GM12878 (cell line): ENCODE results near the gene UBA6. TPM values are rescaled to one million over a fixed set of nuclear protein-coding genes. Genes with fewer than 3 reads are reported as not detected.

Experiments used
- ATAC-seq: fragments of 200-7000 bp; cut with Tn5 transposase; 3 replicates; pipeline ENCODE4 v1.9.1; 2020; ENCODE audit warnings: mild to moderate bottlenecking, moderate library complexity
- BruUV-seq: library from RNA; stranded (reverse); fragments of 400-500 nt; replicated peaks from 2 replicates; lab custom pipeline; 2021; lab: Mats Ljungman, UMichigan
- CTCF ChIA-PET: fragments of 300-600 bp; sonication (Branson Sonifier 250); formaldehyde crosslinking; extraction: SDS; loops from one replicate; lab custom pipeline; 2021; ENCODE audit warnings: inconsistent platforms; lab: Yijun Ruan, JAX
- POLR2A ChIA-PET: fragments of 350-600 bp; formaldehyde crosslinking; extraction: SDS; loops from one replicate; lab custom pipeline; 2021; ENCODE audit warnings: inconsistent platforms; lab: Charles Lee
- RAD21 ChIA-PET: fragments of 300-600 bp; sonication (Branson Sonifier 250); formaldehyde crosslinking; loops from one replicate; lab custom pipeline; 2023; ENCODE audit warnings: antibody characterized with exemption; ENCODE audit not compliant: unreplicated experiment; lab: Charles Lee
- SMC1A ChIA-PET: fragments of 300-600 bp; sonication (Branson Sonifier 250); formaldehyde crosslinking; loops from one replicate; lab custom pipeline; 2023; ENCODE audit not compliant: unreplicated experiment, uncharacterized antibody; lab: Charles Lee
- DNase-seq: peaks from one replicate; pipeline ENCODE4 v3.0.0-alpha.2; 2011; ENCODE audit warnings: low read depth, low spot score
- FAIRE-seq: peaks from 3 replicates; lab custom pipeline; 2011; peaks lifted over from hg19 to GRCh38; lab: Jason Lieb, UNC
- H2AFZ ChIP-seq: 2 replicates; pipeline ENCODE4 v1.6.0; 2011; ENCODE audit warnings: low read depth, low read length, control low read depth; ENCODE audit not compliant: control insufficient read depth
- H3K27ac ChIP-seq: 2 replicates; pipeline ENCODE4 v1.5.1; 2011; ENCODE audit warnings: control low read depth; ENCODE audit not compliant: control insufficient read depth, insufficient read depth
- H3K27me3 ChIP-seq, 2 experiments: replicated peaks in 1 of 2; 2 replicates each; pipeline versions ENCODE4 v1.6.0 to v1.6.1; 2011; ENCODE audit warnings: low read length in 1 of 2; ENCODE audit not compliant: control insufficient read depth in 2 of 2, insufficient read depth in 2 of 2
- H3K36me3 ChIP-seq, 2 experiments: 2 replicates each; pipeline ENCODE4 v1.5.1; 2011; ENCODE audit warnings: low read length in 1 of 2; ENCODE audit not compliant: control insufficient read depth in 2 of 2, insufficient read depth in 2 of 2
- H3K4me1 ChIP-seq: 2 replicates; pipeline ENCODE4 v1.6.1; 2011; ENCODE audit warnings: mild to moderate bottlenecking, low read length, moderate library complexity, mixed read lengths; ENCODE audit not compliant: control insufficient read depth, insufficient read depth
- H3K4me2 ChIP-seq: 2 replicates; pipeline ENCODE4 v1.6.0; 2011; ENCODE audit warnings: control low read depth; ENCODE audit not compliant: control insufficient read depth, insufficient read depth
- H3K4me3 ChIP-seq: fragments of 200-600 bp; sonication (generic); 2 replicates; pipeline ENCODE4 v1.5.1; 2016
- H3K79me2 ChIP-seq: 2 replicates; pipeline ENCODE4 v1.6.0; 2011; ENCODE audit warnings: low read length; ENCODE audit not compliant: control insufficient read depth, insufficient read depth
- H3K9ac ChIP-seq: 2 replicates; pipeline ENCODE4 v1.8.0; 2011; ENCODE audit warnings: low read length, control low read depth, mixed read lengths; ENCODE audit not compliant: control insufficient read depth, insufficient read depth
- H3K9me3 ChIP-seq: replicated peaks from 3 replicates; pipeline ENCODE4 v1.5.1; 2011; ENCODE audit warnings: mild to moderate bottlenecking, low read length; ENCODE audit not compliant: control insufficient read depth, insufficient read depth
- H4K20me1 ChIP-seq: 2 replicates; pipeline ENCODE4 v1.6.0; 2011; ENCODE audit not compliant: control insufficient read depth, insufficient read depth
- ASH2L ChIP-seq: fragments of 300-600, 200-600 bp; sonication (generic); IDR thresholded peaks from 2 replicates; pipeline ENCODE4 v1.6.1; 2017; ENCODE audit warnings: low read depth, mild to moderate bottlenecking, borderline replicate concordance
- CUX1 ChIP-seq: IDR thresholded peaks from 2 replicates; pipeline ENCODE4 v1.6.1; 2012; ENCODE audit warnings: improper control_type of control experiment, low read depth, low read length; ENCODE audit not compliant: insufficient replicate concordance
- E4F1 ChIP-seq: fragments of 450-650 bp; IDR thresholded peaks from 2 replicates; pipeline ENCODE4 v1.6.1; 2018; ENCODE audit warnings: borderline replicate concordance, mild to moderate bottlenecking; ENCODE audit not compliant: partially characterized antibody
- HDGF ChIP-seq: fragments of 450-650 bp; IDR thresholded peaks from 2 replicates; pipeline ENCODE4 v1.6.1; 2016; ENCODE audit warnings: antibody characterized with exemption
- JUND ChIP-seq: IDR thresholded peaks from 2 replicates; pipeline ENCODE4 v1.6.1; 2012; ENCODE audit warnings: low read depth, mild to moderate bottlenecking, low read length, improper control_type of control experiment, moderate library complexity
- SKIL ChIP-seq: fragments of 450-650 bp; IDR thresholded peaks from 2 replicates; pipeline ENCODE4 v1.6.1; 2017; ENCODE audit warnings: mild to moderate bottlenecking, low read depth, inconsistent platforms; ENCODE audit not compliant: poor library complexity, severe bottlenecking
- SUZ12 ChIP-seq: fragments of 200-600 bp; sonication (generic); IDR thresholded peaks from one replicate; pipeline ENCODE4 v1.6.1; 2018; ENCODE audit warnings: antibody characterized with exemption, mild to moderate bottlenecking; ENCODE audit not compliant: unreplicated experiment
- USF2 ChIP-seq: IDR thresholded peaks from 2 replicates; pipeline ENCODE4 v1.6.1; 2011; ENCODE audit warnings: low read depth, low read length, improper control_type of control experiment, borderline replicate concordance
- ZNF207 ChIP-seq: fragments of 450-650 bp; IDR thresholded peaks from 2 replicates; pipeline ENCODE4 v1.6.1; 2014; ENCODE audit warnings: antibody characterized with exemption, mild to moderate bottlenecking, borderline replicate concordance
- ZNF274 ChIP-seq: IDR thresholded peaks from one replicate; pipeline ENCODE4 v1.8.0; 2011; ENCODE audit not compliant: insufficient read length, insufficient read depth
- ZNF384 ChIP-seq: IDR thresholded peaks from 2 replicates; pipeline ENCODE4 v1.6.1; 2012; ENCODE audit warnings: low read depth, mild to moderate bottlenecking, low read length, improper control_type of control experiment, borderline replicate concordance
- WGBS: methylation state at CpG from one replicate; pipeline ENCODE4 v1.1.6; 2016; ENCODE audit warnings: low lambda C conversion rate; ENCODE audit not compliant: insufficient replicate concordance, insufficient coverage; ENCODE audit errors: missing lambda C conversion rate; 5-methylcytosine and 5-hydroxymethylcytosine counted together
- in situ Hi-C: fragments of 300-500 bp; cut with MboI; formaldehyde crosslinking; loops from 9 replicates; pipeline ENCODE4 v1.14.3; 2018; ENCODE audit warnings: mixed read lengths
- intact Hi-C: fragments of 100-400 bp; cut with micrococcal nuclease; formaldehyde crosslinking; loops from one replicate; pipeline ENCODE4 v1.14.2; 2022; ENCODE audit not compliant: unreplicated experiment
- polyA plus RNA-seq, 11 experiments: library from polyadenylated mRNA; depleted of rRNA in 4 of 11; unstranded in 6 of 11; stranded (reverse) in 5 of 11; fragments of >200 nt; fragmentation: Nextera tagmentation in 4 of 11; fragmentation: Illumina TruSeq in 1 of 11; extraction: Ambion mirVana in 4 of 11; extraction: Trizol in 1 of 11; gene quantifications; 1 replicate in 1 of 11; 2 replicates in 10 of 11; pipeline versions ENCODE4 v1.2.1 to v1.2.3, GENCODE V29; 2011 to 2016; ENCODE audit warnings: inconsistent platforms in 2 of 11, missing spikeins in 2 of 11, low read depth in 1 of 11
- total RNA-seq, 4 experiments: library from RNA; depleted of rRNA in 3 of 4; stranded (reverse); fragments of >200 nt in 3 of 4; fragmentation: Illumina TruSeq in 1 of 4; extraction: Trizol in 1 of 4; gene quantifications; 2 replicates each; pipeline versions ENCODE4 v1.2.1 to v1.2.3, GENCODE V29; 2013 to 2021

The UBA6 gene
- total and polyA plus RNA-seq, 10 of the 15 experiments (the other 5 are each of a cell fraction or from before 2014, with no cell fraction given): 7.9 to 70.6 (median 34.7) TPM

- no peaks in the 10 kb centered on the region for H3K9me3 ChIP-seq
- no peak overlapping the region for H3K9ac ChIP-seq
- no peaks in the 10 kb centered on the region for H3K4me1 ChIP-seq
- no peaks in the 10 kb centered on the region for H3K79me2 ChIP-seq
- BruUV-seq: no TSS peak
- H3K4me2 ChIP-seq: no peak overlapping the region
- ATAC-seq (no peak), FAIRE-seq (no peak), DNase-seq (no peak)
- in situ Hi-C loops (no loop called here), intact Hi-C loops (no loop called here)
- RAD21 ChIA-PET: no interaction called here
- H3K27me3 ChIP-seq: no peaks in the 10 kb centered on the region
- CTCF ChIA-PET: interaction anchor here (1.7 kb wide), 1 partner anchor 23 kb away, joined by 6 read pairs; no protein-coding TSS in a partner anchor
- TF ChIP-seq E4F1: no peak
- no peak for TF ChIP-seq ZNF384
- TF ChIP-seq SUZ12: no peak
- no peak for TF ChIP-seq SKIL
- no peak for TF ChIP-seq HDGF
- TF ChIP-seq ZNF274: no peak
- no peak for TF ChIP-seq ASH2L
- no peak for TF ChIP-seq CUX1
- no peak for TF ChIP-seq USF2
- TF ChIP-seq JUND: no peak
- no peak for TF ChIP-seq ZNF207
- H3K36me3 ChIP-seq: peaks cover 2 to 3% of the 10 kb centered on the region in 2 experiments; a peak in 2 of 4 replicates
- WGBS: 94% methylated on average over 5 of the region's 5 CpGs
- no peaks in the 10 kb centered on the region for H4K20me1 ChIP-seq
- H3K4me3 ChIP-seq: no peak overlapping the region
- POLR2A ChIA-PET: no interaction called here
- no peak overlapping the region for H3K27ac ChIP-seq
- no peak overlapping the region for H2AFZ ChIP-seq
- SMC1A ChIA-PET: no interaction called here
Observed at GRCh38 chr4:67723341-67723740, 22.4 kb upstream of the UBA6 start.
